HL-60 (cell line): Measurements from ENCODE around the gene RFESD.
A peak's percentile ranks its signal among the peaks of the same experiment; 100 is the strongest.
"Not testable (repeated sequence)": the region's sequence is repeated elsewhere in the genome, so short reads cannot be mapped to it uniquely, and the experiment has no call there.

Experiments
- DNase-seq, 2 experiments: peaks; one replicate each; pipeline ENCODE4 v3.0.0-alpha.2; 2010 to 2020; ENCODE audit warnings: low read depth in 1 of 2, low spot score in 1 of 2
- H3K27ac ChIP-seq: fragments of 250-450 bp; sonication (Bioruptor Pico); replicated peaks from 2 replicates; pipeline ENCODE4 v1.5.1; 2020; ENCODE audit warnings: mild to moderate bottlenecking, moderate library complexity
- H3K27me3 ChIP-seq: fragments of 250-450 bp; sonication (Bioruptor Pico); 2 replicates; pipeline ENCODE4 v1.5.1; 2021; ENCODE audit warnings: mild to moderate bottlenecking, moderate library complexity; ENCODE audit not compliant: insufficient read depth, poor library complexity, severe bottlenecking
- H3K4me3 ChIP-seq: replicated peaks from 2 replicates; pipeline ENCODE4 v1.5.1; 2011; ENCODE audit warnings: mild to moderate bottlenecking, control low read depth, low read length; ENCODE audit not compliant: insufficient read depth
- CTCF ChIP-seq: IDR thresholded peaks from one replicate; pipeline ENCODE4 v1.5.1; 2011; ENCODE audit warnings: low read length, control low read depth, inconsistent platforms; ENCODE audit not compliant: insufficient read depth
- GABPA ChIP-seq: IDR thresholded peaks from 2 replicates; pipeline ENCODE4 v1.6.1; 2012; ENCODE audit warnings: low read depth
- POLR2AphosphoS5 ChIP-seq: IDR thresholded peaks from 2 replicates; pipeline ENCODE4 v1.6.1; 2012; ENCODE audit warnings: low read depth
- REST ChIP-seq: IDR thresholded peaks from 2 replicates; pipeline ENCODE4 v1.6.1; 2012; ENCODE audit warnings: low read depth; ENCODE audit not compliant: insufficient replicate concordance
- SPI1 ChIP-seq: IDR thresholded peaks from 2 replicates; pipeline ENCODE4 v1.6.1; 2012; ENCODE audit warnings: low read depth, mild to moderate bottlenecking, borderline replicate concordance

The RFESD gene

GRCh38 chr5:95644351-95645042, 2.1 kb upstream of the RFESD start:
- TF ChIP-seq POLR2AphosphoS5, result no peak
- TF ChIP-seq SPI1, result no peak
- no peak for TF ChIP-seq CTCF
- no peak for TF ChIP-seq REST
- TF ChIP-seq GABPA, result no peak
- Histone ChIP-seq H3K27ac (no peak overlapping the region), H3K27me3 (no peaks in the 10 kb centered on the region), H3K4me3 (no peak overlapping the region)
- peak in 1 of 2 experiments; percentile 26 for DNase-seq

DNA sequence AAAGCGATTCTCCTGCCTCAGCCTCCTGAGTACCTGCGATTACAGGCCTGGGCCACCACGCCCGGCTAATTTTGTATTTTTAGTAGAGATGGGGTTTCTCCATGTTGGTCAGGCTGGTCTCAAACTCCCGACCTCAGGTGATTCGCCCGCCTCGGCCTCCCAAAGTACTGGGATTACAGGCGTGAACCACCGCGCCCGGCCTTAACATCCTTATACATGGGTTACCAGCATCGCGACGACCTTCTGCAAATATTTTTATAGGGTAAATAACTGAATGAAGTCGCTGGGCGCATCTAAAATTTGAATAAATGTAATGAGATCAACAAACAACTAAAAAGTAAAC, 380 bp upstream of the RFESD start:
- DNase-seq, H3K27ac ChIP-seq, H3K4me3 ChIP-seq, H3K27me3 ChIP-seq: not testable (repeated sequence)

GRCh38 chr5:95647886-95648860, 1.6 kb downstream of the RFESD start:
- Histone ChIP-seq H3K27ac (peak overlapping the region; percentile 91), H3K27me3 (no peaks in the 10 kb centered on the region), H3K4me3 (no peak overlapping the region)
- no peak for DNase-seq
- TF ChIP-seq POLR2AphosphoS5 (no peak), REST (no peak), GABPA (no peak), CTCF (no peak), SPI1 (no peak)

- no peak for TF ChIP-seq CTCF
- TF ChIP-seq GABPA, result no peak
- no peak for TF ChIP-seq POLR2AphosphoS5
- no peak for TF ChIP-seq REST
- TF ChIP-seq SPI1, result no peak
- H3K27me3 ChIP-seq, result no peaks in the 10 kb centered on the region
- no peak overlapping the region for H3K4me3 ChIP-seq
- DNase-seq, result no peak
- H3K27ac ChIP-seq, result no peak overlapping the region
These were observed 2.7 kb downstream of the RFESD start for GRCh38 chr5:95649274-95649673.
